ENCODE data around the gene ALG2.
A peak's percentile ranks its signal among the peaks of the same experiment; 100 is the strongest.
"Not testable (repeated sequence)": the region's sequence is repeated elsewhere in the genome, so short reads cannot be mapped to it uniquely, and the experiment has no call there.

The ALG2 gene

GRCh38 chr9:99237356-99237755 lies 15.6 kb upstream of the ALG2 start:
- no peak for DNase-seq

GRCh38 chr9:99235926-99236634 lies 14.3 kb upstream of the ALG2 start:
- DNase-seq, result no peak

- DNase-seq, result no peak
Measured at GRCh38 chr9:99235069-99235468, 13.3 kb upstream of the ALG2 start.

GRCh38 chr9:99234618-99235017 lies 12.9 kb upstream of the ALG2 start:
- DNase-seq, result no peak

- peak; percentile 68 for DNase-seq
Measured at GRCh38 chr9:99231711-99232110, 10.0 kb upstream of the ALG2 start.

- DNase-seq, result no peak
Measured at GRCh38 chr9:99230206-99230605, 8.5 kb upstream of the ALG2 start.

- no peak for DNase-seq
Measured at GRCh38 chr9:99226054-99226453, 4.3 kb upstream of the ALG2 start.

GRCh38 chr9:99224445-99224844 lies 2.7 kb upstream of the ALG2 start:
- no peak for DNase-seq

GRCh38 chr9:99222416-99223270 lies 901 bp upstream of the ALG2 start:
- no peak for DNase-seq

GRCh38 chr9:99221266-99221620 lies 499 bp downstream of the ALG2 start:
- DNase-seq, result no peak

GRCh38 chr9:99220011-99220410 lies 1.7 kb downstream of the ALG2 start:
- DNase-seq, result no peak

GRCh38 chr9:99216073-99216472 lies 5.7 kb downstream of the ALG2 start:
- DNase-seq, result no peak

- DNase-seq, result no peak
Measured at GRCh38 chr9:99213197-99213596, 8.5 kb downstream of the ALG2 start.

- DNase-seq, result no peak
Measured at GRCh38 chr9:99211746-99212145, 10.0 kb downstream of the ALG2 start.

- DNase-seq, result no peak
Measured at GRCh38 chr9:99210572-99210971, 11.2 kb downstream of the ALG2 start.

GRCh38 chr9:99201603-99202002 lies 20.1 kb downstream of the ALG2 start:
- no peak for DNase-seq

- no peak for DNase-seq
Measured at GRCh38 chr9:99199938-99200539, 21.7 kb downstream of the ALG2 start.

GRCh38 chr9:99197987-99198386 lies 23.8 kb downstream of the ALG2 start:
- no peak for DNase-seq

GRCh38 chr9:99197124-99197630 lies 24.6 kb downstream of the ALG2 start:
- no peak for DNase-seq

GRCh38 chr9:99196484-99196883 lies 25.3 kb downstream of the ALG2 start:
- DNase-seq, result not testable (repeated sequence)

- no peak for DNase-seq
Measured at GRCh38 chr9:99193466-99193821, 28.3 kb downstream of the ALG2 start.

- DNase-seq, result no peak
Measured at GRCh38 chr9:99192786-99193465, 28.8 kb downstream of the ALG2 start.

GRCh38 chr9:99190597-99191283 lies 31.0 kb downstream of the ALG2 start:
- no peak for DNase-seq

Data from stimulated activated CD8-positive, alpha-beta memory T cell treated with anti-CD3 and anti-CD28 coated beads, Interleukin-4, amount 100 ng/mL, for 48 hours (primary cell).